Fibroblast of lung (primary cell): Measurements from ENCODE around the gene CCNL1.

ENCODE experiments used
- CTCF ChIP-seq, 2 donors: IDR thresholded peaks in 1 of 2; conservative IDR thresholded peaks in 1 of 2; 1 replicate in 1 of 2; 2 replicates in 1 of 2; pipeline ENCODE4 v1.5.1; 2011 to 2012; ENCODE audit warnings: low read length in 2 of 2, control low read depth in 1 of 2, inconsistent platforms in 1 of 2, low read depth in 1 of 2, mild to moderate bottlenecking in 1 of 2
- EZH2 ChIP-seq: IDR thresholded peaks from 2 replicates; pipeline ENCODE4 v1.5.1; 2012; ENCODE audit warnings: low read length, control low read depth, mild to moderate bottlenecking; ENCODE audit errors: missing control alignments

DNA sequence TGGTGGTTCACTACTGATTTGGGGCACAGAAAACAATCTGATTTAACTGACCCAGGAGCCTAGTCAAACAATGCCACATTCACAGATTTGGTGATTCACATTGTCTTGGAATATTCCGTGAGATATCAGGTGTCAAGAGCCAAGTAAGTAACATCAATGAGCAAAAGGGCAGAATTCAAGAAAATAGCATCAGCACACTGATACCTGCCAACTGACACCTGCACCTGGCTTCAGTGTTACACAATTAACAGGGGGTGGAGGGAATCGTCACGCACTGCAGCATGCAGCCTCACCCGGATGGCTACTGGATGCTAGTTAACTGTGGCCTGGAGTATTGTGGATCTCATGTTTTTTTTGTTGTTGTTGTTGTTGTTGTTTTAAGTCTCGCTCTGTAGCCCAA, 17.6 kb downstream of the CCNL1 start:
- TF ChIP-seq CTCF (conservative IDR thresholded peaks at IDR 0.05 in 1 of 2, IDR thresholded peaks at IDR 0.05 in 1 of 2; ENCODE audit: low read depth in 1 of 2, low read length in 2 of 2) (no peak), EZH2 (no peak)
